Adrenal gland (tissue), 12 donors: ENCODE results near the gene ARHGAP10. TPM values are rescaled to one million over a fixed set of nuclear protein-coding genes. Genes with fewer than 3 reads are reported as not detected.

Experiments used
- DNase-seq, 7 donors: peaks; one replicate each; pipeline ENCODE4 v3.0.0-alpha.2; 2019 to 2020
- H3K27ac ChIP-seq, 5 donors: fragments of 200-600 bp; sonication (generic) in 4 of 5; 1 replicate in 3 of 5; 2 replicates in 2 of 5; pipeline versions ENCODE4 v1.5.1 to v1.8.0; 2016 to 2020; ENCODE audit warnings: mild to moderate bottlenecking in 1 of 5
- H3K27me3 ChIP-seq: fragments of 200-600 bp; 2 replicates; pipeline ENCODE4 v1.8.0; 2021
- H3K36me3 ChIP-seq, 2 donors: fragments of 200-600 bp; replicated peaks in 1 of 2; 1 replicate in 1 of 2; 2 replicates in 1 of 2; pipeline versions ENCODE4 v1.5.1 to v1.8.0; 2018 to 2022
- H3K4me1 ChIP-seq, 2 donors: fragments of 200-600 bp; replicated peaks in 1 of 2; 1 replicate in 1 of 2; 2 replicates in 1 of 2; pipeline versions ENCODE4 v1.5.1 to v1.8.0; 2018 to 2021
- H3K4me3 ChIP-seq, 4 donors: fragments of 200-600 bp; sonication (generic) in 3 of 4; one replicate each; pipeline ENCODE4 v1.5.1; 2016 to 2018
- H3K9me3 ChIP-seq, 3 donors: fragments of 200-600 bp; sonication (generic) in 1 of 3; replicated peaks in 1 of 3; 1 replicate in 2 of 3; 2 replicates in 1 of 3; pipeline versions ENCODE4 v1.5.1 to v1.8.0; 2016 to 2021
- CTCF ChIP-seq, 6 experiments: fragments of 450-650 bp in 4 of 6; fragments of 200-600 bp in 2 of 6; sonication (generic) in 1 of 6; IDR thresholded peaks; 1 replicate in 5 of 6; 2 replicates in 1 of 6; pipeline versions ENCODE4 v1.5.1 to v1.8.0; 2016 to 2021; ENCODE audit warnings: antibody characterized with exemption in 6 of 6, mild to moderate bottlenecking in 2 of 6, moderate library complexity in 1 of 6
- POLR2A ChIP-seq, 2 donors: fragments of 450-650 bp; IDR thresholded peaks; one replicate each; pipeline ENCODE4 v1.6.1; 2017; ENCODE audit warnings: antibody characterized with exemption in 2 of 2, mild to moderate bottlenecking in 2 of 2, moderate library complexity in 1 of 2
- WGBS, 4 donors: extraction: QIAGEN DNeasy Blood & Tissue Kit in 2 of 4; methylation state at CpG; one replicate each; pipeline versions ENCODE4 v1.1.5 to v1.1.7; 2013 to 2017; 5-methylcytosine and 5-hydroxymethylcytosine counted together
- intact Hi-C, 2 donors: fragments of 100-400 bp; cut with DNase I; formaldehyde crosslinking; loops; one replicate each; pipeline versions ENCODE4 v1.14.1 to v1.15.0; 2022 to 2023
- polyA plus RNA-seq, 3 donors: library from polyadenylated mRNA; stranded (reverse); fragments of 200-250 nt in 2 of 3; fragments of 350-450 nt in 1 of 3; fragmentation: Illumina TruSeq in 1 of 3; extraction: RNeasy Lipid Tissue Mini Kit (QIAGEN cat#74804) in 1 of 3; gene quantifications; one replicate each; pipeline ENCODE4 v1.2.3, GENCODE V29; 2013 to 2014
- total RNA-seq, 9 donors: library from RNA; depleted of rRNA in 4 of 9; stranded (reverse); fragments of >200 nt in 4 of 9; fragments of 120-200 nt in 1 of 9; fragmentation: NEBNext Ultra II Directional in 1 of 9; extraction: Animal tissue kit (Norgen Biotek cat#: 25700) in 1 of 9; gene quantifications; one replicate each; pipeline versions ENCODE4 v1.1.0 to v1.2.4, GENCODE V29; 2013 to 2023
- donor health status: healthy with polysubstance abuse.
- donor health status: Bipolar disorder and iron deficiency.
- donor health status: DM: yes; HTN: yes; CAD: no.
- donor health status: DM: no; HTN: no; CAD: no.
- donor health status: DM: no; HTN: no; CAD: no.
- donor health status: DM: yes; HTN: yes; CAD: no.

The ARHGAP10 gene
- total and polyA plus RNA-seq, 12 donors: 7.0 to 40.8 (median 22.1) TPM

DNA sequence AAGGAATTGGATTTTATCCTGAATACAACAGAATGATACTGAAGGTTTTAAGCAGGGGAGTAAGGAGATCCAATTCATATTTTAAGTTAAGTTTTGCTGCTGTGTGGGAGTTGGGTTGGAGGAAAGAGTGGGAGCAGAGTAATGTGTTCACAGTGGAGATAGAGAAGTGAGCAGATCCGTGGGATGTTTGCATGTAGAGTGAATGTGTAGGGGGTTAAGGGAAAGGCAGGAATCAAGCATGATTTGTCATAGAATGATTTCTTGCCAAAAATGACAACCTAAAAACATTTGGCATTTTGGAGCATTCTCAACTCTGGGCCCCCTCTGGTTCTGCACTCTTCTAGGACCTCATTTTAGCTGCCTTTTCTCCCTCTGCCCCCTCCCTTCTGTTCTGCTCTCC, 76.6 kb downstream of the ARHGAP10 start:
- Histone ChIP-seq H3K4me1 (peaks cover 13 to 26% of the 10 kb centered on the region in 2 donors), H3K27ac (no peak overlapping the region), H3K9me3 (no peaks in the 10 kb centered on the region), H3K4me3 (no peak overlapping the region), H3K27me3 (no peaks in the 10 kb centered on the region), H3K36me3 (no peaks in the 10 kb centered on the region)
- 51 to 65% (median 61%) methylated on average over 1 of the region's 1 CpG for WGBS, 4 donors
- intact Hi-C loops: no loop called here
- TF ChIP-seq POLR2A (IDR thresholded peaks at IDR 0.05) (no peak), CTCF (IDR thresholded peaks at IDR 0.05) (no peak)
- DNase-seq: no peak

DNA sequence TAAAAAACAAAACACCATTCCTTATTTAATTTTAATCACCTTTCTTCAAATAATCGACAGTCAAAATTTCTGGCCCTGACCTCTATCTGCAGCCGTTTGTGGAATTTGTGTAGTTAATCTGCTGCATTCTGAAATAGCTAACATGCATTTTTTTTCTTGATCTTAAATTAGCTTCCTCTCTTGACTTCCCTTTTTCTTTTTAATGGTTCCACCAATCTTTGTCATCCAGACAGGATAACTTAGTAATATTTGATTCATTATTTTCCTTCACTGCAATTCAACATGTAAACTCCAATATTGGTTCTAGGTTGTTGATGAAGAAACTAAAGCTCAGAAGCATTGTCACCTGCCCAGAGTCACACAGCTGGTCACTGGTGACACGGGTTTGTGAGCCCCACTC, 77.3 kb downstream of the ARHGAP10 start:
- Histone ChIP-seq H3K36me3 (no peaks in the 10 kb centered on the region), H3K4me1 (peaks cover 16 to 32% of the 10 kb centered on the region in 2 donors), H3K27ac (no peak overlapping the region), H3K9me3 (no peaks in the 10 kb centered on the region), H3K4me3 (no peak overlapping the region), H3K27me3 (no peaks in the 10 kb centered on the region)
- DNase-seq: no peak
- TF ChIP-seq CTCF (IDR thresholded peaks at IDR 0.05): no peak
- TF ChIP-seq POLR2A (IDR thresholded peaks at IDR 0.05): no peak
- intact Hi-C loops: no loop called here
- WGBS, 4 donors: 36 to 45% (median 42%) methylated on average over 3 of the region's 3 CpGs

- peaks cover 16 to 51% of the 10 kb centered on the region in 2 donors for H3K4me1 ChIP-seq
- intact Hi-C loops: no loop called here
- H3K27me3 ChIP-seq: no peaks in the 10 kb centered on the region
- no peak for DNase-seq
- TF ChIP-seq POLR2A (IDR thresholded peaks at IDR 0.05) (no peak), CTCF (IDR thresholded peaks at IDR 0.05) (no peak)
- H3K36me3 ChIP-seq: no peaks in the 10 kb centered on the region
- no peak overlapping the region for H3K4me3 ChIP-seq
- no peaks in the 10 kb centered on the region for H3K9me3 ChIP-seq
- 90 to 97% (median 95%) methylated on average over 6 of the region's 6 CpGs for WGBS, 4 donors
- no peak overlapping the region for H3K27ac ChIP-seq
Measured at GRCh38 chr4:147811878-147812277, 80.0 kb downstream of the ARHGAP10 start.

- Histone ChIP-seq H3K27me3 (no peaks in the 10 kb centered on the region), H3K4me1 (peaks cover 16 to 60% of the 10 kb centered on the region in 2 donors), H3K27ac (peak overlapping the region in 2 of 5 donors; percentile 46 to 49), H3K9me3 (no peaks in the 10 kb centered on the region), H3K36me3 (no peaks in the 10 kb centered on the region), H3K4me3 (no peak overlapping the region)
- intact Hi-C loops: no loop called here
- DNase-seq: peak in 3 of 7 donors; percentile 27 to 67 (median 32)
- WGBS, 4 donors: 47 to 61% (median 48%) methylated on average over 7 of the region's 7 CpGs
- TF ChIP-seq CTCF (IDR thresholded peaks at IDR 0.05) (no peak), POLR2A (IDR thresholded peaks at IDR 0.05) (no peak)
Measured at GRCh38 chr4:147813109-147813773, 81.4 kb downstream of the ARHGAP10 start.
